Measurements from ENCODE around the gene PFKFB4.

DNA sequence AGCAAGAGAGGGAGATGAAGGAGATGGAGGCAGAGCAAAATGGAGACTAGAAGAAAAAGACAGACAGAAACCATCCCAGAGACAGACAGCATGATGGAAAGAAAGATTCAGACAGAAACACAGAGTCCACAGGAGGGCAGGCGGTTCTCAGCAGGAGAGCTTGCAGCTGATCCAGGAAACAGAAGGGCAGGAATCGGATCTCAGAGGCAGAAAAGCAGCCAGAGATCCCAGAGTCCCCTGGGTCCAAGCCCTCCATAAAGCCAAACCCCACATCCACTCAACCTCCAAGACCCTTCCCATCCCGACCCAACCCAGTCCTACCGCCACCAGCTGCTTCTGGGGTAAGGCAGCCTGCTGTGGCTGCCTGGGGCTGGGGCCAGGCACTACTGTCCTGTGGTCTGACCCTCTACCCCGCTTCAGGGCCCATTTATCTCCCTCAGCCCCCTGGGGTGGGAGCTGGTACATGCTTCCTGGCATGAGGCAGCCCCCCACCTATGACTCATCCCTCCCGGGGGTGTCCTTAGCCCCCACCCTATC, 6.8 kb upstream of the PFKFB4 start, which contains the start of gene UCN2:
- no peak for TF ChIP-seq POLR2A (IDR thresholded peaks at IDR 0.05; ENCODE audit: low read length)
- no peak for TF ChIP-seq GATA1 (IDR thresholded peaks at IDR 0.05; ENCODE audit: low read depth, low read length)
